Glutamatergic neuron (in vitro differentiated cells): Measurements from ENCODE around the gene ZDHHC24. TPM values are rescaled to one million over a fixed set of nuclear protein-coding genes. Genes with fewer than 3 reads are reported as not detected.

Source experiments
- DNase-seq: peaks from one replicate; pipeline ENCODE4 v3.0.0; 2022
- H3K27ac Mint-ChIP-seq: one replicate; pipeline ENCODE4 v1.8.0; 2020; ENCODE audit warnings: mild to moderate bottlenecking, mixed read lengths, inconsistent platforms; ENCODE audit not compliant: unreplicated experiment
- H3K27me3 Mint-ChIP-seq: one replicate; pipeline ENCODE4 v1.8.0; 2020; ENCODE audit warnings: mild to moderate bottlenecking, moderate library complexity, mixed read lengths, inconsistent platforms; ENCODE audit not compliant: unreplicated experiment
- H3K36me3 Mint-ChIP-seq: one replicate; pipeline ENCODE4 v1.8.0; 2020; ENCODE audit warnings: mild to moderate bottlenecking, mixed read lengths, inconsistent platforms; ENCODE audit not compliant: unreplicated experiment
- H3K4me1 Mint-ChIP-seq: one replicate; pipeline ENCODE4 v1.8.0; 2020; ENCODE audit warnings: mild to moderate bottlenecking, low read depth, mixed read lengths, inconsistent platforms; ENCODE audit not compliant: unreplicated experiment
- H3K4me3 Mint-ChIP-seq: one replicate; pipeline ENCODE4 v1.8.0; 2020; ENCODE audit warnings: mild to moderate bottlenecking, mixed read lengths, inconsistent platforms; ENCODE audit not compliant: unreplicated experiment
- H3K9me3 Mint-ChIP-seq: one replicate; pipeline ENCODE4 v1.8.0; 2020; ENCODE audit warnings: mild to moderate bottlenecking, moderate library complexity, mixed read lengths, inconsistent platforms; ENCODE audit not compliant: unreplicated experiment
- CTCF ChIP-seq: fragments of 200-600 bp; sonication (generic); IDR thresholded peaks from one replicate; pipeline ENCODE4 v1.5.0; 2021; ENCODE audit not compliant: partially characterized antibody, unreplicated experiment
- total RNA-seq: library from RNA; stranded (reverse); fragmentation: NEBNext Ultra II Directional; extraction: Animal tissue kit (Norgen Biotek cat#: 25700); gene quantifications from one replicate; pipeline ENCODE4 v1.2.1, GENCODE V29; 2021; ENCODE audit not compliant: unreplicated experiment

Gene ZDHHC24
- total RNA-seq, 1 donor from 2014 or later: 11.5 TPM

- Mint-ChIP-seq H3K4me1 (peaks cover 1% of the 10 kb centered on the region), H3K27me3 (no peaks in the 10 kb centered on the region)
Observed at GRCh38 chr11:66495401-66495854, 50.4 kb downstream of the ZDHHC24 start.

DNA sequence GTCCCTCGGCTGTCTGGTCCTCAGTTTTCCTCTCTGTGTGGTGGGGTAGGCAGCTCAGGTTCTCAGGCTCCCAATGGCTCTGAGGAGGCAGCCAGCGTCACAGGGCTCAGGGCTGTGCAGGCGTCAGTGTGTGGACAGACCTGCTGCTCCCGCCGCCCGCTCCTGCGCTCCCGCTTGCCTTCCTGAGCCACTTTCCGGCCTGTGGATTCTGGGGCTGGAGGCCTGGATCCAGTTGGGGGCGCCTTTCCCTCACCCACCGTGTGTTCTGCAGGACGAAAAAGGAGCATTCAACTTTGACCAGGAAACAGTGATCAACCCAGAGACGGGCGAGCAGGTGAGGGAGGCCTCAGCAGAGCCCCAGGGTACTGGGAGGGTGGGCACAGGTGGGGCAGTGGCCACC lies 50.9 kb downstream of the ZDHHC24 start:
- TF ChIP-seq CTCF: no peak
- no peak for DNase-seq
- H3K4me1 Mint-ChIP-seq: peaks cover 1% of the 10 kb centered on the region
- peaks cover 4% of the 10 kb centered on the region for H3K36me3 Mint-ChIP-seq
- no peak overlapping the region for H3K27ac Mint-ChIP-seq
- no peak overlapping the region for H3K4me3 Mint-ChIP-seq
- no peaks in the 10 kb centered on the region for H3K27me3 Mint-ChIP-seq
- H3K9me3 Mint-ChIP-seq: no peaks in the 10 kb centered on the region

More at GRCh38 chr11:66495401-66495854, 50.4 kb downstream of the ZDHHC24 start:
- Mint-ChIP-seq H3K27ac (no peak overlapping the region), H3K4me3 (no peak overlapping the region), H3K9me3 (no peaks in the 10 kb centered on the region), H3K36me3 (peaks cover 4% of the 10 kb centered on the region)
- peak; percentile 22 for TF ChIP-seq CTCF
- DNase-seq: no peak

DNA sequence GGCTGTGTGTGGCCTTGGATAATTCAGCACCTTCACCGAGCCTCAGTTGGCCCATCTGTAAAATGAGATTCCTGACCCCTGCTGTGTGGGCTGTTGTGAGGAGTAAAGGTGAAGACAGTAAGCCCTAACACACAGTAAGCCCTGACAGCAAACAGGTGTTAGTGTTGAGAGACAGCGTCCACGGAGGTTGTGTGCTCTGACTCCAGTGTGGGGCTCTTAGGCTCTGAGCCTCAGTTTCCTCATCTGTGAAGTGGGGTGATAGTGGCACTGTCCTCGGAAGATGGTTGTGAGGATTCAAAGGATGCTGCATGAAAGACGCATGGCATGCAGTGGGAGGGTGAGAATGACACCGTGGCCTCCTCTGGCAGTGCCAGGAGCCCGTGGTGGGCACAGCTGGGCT lies 51.4 kb downstream of the ZDHHC24 start:
- TF ChIP-seq CTCF: no peak
- Mint-ChIP-seq H3K27ac (no peak overlapping the region), H3K4me1 (peaks cover 1% of the 10 kb centered on the region), H3K9me3 (no peaks in the 10 kb centered on the region), H3K36me3 (peaks cover 4% of the 10 kb centered on the region), H3K4me3 (no peak overlapping the region), H3K27me3 (no peaks in the 10 kb centered on the region)
- DNase-seq: no peak

DNA sequence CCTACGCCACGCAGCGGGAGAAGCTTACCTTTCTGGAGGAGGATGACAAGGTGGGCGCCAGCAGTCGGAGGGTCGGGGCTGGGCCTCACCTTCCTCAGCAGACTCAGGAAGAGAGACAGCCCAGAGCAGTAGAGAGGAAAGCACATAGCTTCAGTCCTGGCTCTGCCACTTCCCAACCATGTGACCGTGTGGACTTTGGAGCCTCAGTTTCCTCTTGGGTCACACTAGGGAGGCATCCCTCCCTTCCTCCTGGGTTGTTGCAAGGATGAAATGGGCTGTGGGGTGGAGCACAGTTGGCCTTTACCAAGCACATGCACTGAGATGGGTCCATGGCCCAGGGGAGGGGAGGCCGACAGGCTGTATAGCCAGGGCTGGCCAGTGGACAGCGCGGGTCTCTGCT lies 52.7 kb downstream of the ZDHHC24 start:
- H3K27ac Mint-ChIP-seq: peak overlapping the region; percentile 35

More for the DNA sequence above, 52.7 kb downstream of the ZDHHC24 start:
- H3K4me3 Mint-ChIP-seq: peak overlapping the region; percentile 46
- H3K4me1 Mint-ChIP-seq: peaks cover 1% of the 10 kb centered on the region
- H3K9me3 Mint-ChIP-seq: no peaks in the 10 kb centered on the region
- no peaks in the 10 kb centered on the region for H3K27me3 Mint-ChIP-seq
- H3K36me3 Mint-ChIP-seq: peaks cover 8% of the 10 kb centered on the region
- no peak for DNase-seq
- no peak for TF ChIP-seq CTCF
